Eye (tissue), 1 donor: ENCODE data around the gene CCSER1.
"Not testable (repeated sequence)": the region's sequence is repeated elsewhere in the genome, so short reads cannot be mapped to it uniquely, and the experiment has no call there.

Experiments used
- DNase-seq: peaks from one replicate; pipeline ENCODE4 v3.0.0-alpha.2; 2015

The CCSER1 gene

DNA sequence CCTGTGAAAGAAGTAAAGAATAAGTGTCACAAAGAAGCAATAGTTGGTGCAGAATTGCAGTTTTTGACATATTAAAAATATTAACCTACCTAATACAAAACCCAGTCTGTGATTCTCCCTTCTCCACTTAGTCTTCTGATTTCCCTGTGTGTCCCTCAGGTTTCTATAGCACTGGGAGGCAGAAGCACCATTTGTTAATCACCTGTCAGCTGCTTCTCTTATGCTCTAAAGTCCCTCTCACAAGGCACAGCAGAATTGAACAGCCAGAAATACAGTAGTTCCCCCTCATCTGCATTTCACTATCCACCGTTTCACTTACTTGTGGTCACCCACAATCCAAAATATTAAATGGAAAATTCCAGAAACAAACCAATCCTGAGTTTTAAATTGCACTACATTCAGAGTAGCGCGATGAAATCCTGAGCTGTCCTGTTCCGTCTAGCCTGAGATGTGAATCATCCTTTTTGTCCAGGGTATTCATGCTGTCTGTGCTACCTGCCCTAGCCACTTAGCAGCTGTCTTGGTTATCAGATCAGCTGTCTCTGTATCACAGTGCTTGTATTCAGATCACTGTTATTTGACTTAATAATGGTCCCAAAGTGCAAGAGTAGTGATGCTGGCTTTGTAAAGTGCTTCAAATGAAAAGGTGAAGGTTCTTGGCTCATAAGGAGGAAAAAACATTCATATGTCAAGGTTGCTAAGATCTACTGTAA, 1192.5 kb downstream of the CCSER1 start:
- no peak for DNase-seq

DNA sequence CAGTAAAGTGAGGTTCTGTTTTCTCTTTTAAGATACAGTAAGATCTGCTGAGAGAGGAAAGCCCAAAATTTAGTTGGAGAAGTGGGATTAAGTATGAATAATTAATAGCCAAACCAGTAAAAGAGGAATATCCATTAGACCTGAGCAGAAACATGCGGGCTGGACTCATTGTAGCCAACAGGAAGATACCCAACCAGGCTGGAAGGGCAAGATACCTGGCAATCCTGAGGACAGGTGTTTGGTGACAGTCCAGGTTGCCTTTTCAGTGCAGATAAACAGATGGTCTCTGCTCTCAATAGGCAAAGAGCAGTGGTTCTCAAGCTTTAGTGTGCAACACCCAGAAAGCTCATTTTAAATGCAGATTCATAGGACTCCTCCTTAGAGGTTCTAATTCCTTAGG, 1195.8 kb downstream of the CCSER1 start:
- no peak for DNase-seq

DNA sequence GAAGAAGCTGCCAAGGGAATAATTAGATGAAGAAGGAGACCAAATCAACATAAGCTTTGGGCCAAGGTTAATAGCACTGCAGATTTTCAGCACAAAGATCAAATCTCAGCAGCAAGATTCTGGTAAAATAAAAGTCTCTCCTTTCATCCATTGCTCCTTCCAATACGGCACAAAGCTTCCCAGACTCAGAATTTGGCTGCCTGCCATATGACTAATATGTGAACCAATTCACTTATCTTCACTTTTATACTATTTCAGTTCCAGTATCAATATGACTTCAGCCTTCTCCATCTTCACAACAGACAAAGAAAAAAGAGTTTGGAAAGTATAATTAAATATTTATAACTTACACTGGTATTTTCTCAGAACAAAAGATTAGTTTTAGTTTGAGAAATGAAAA, 1198.3 kb downstream of the CCSER1 start:
- DNase-seq = peak; percentile 25

DNA sequence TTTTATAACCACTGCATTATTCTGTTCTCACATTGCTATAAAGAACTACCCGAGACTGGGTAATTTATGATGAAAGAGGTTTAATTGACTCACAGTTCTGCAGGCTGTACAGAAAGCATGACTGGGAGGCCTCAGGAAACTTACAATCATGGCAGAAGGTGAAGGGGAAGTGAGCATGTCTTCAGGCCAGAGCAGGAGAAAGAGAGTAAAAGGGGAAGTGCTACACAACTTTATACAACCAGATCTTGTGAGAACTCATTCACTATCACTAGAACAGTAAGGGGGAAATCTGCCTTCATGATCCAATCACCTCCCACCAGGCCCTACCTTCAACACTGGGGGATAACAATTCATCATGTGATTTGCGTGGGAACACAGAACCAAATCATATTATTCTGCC, 1199.0 kb downstream of the CCSER1 start:
- DNase-seq = not testable (repeated sequence)

GRCh38 chr4:91330555-91331137, 1203.5 kb downstream of the CCSER1 start:
- DNase-seq = no peak

DNA sequence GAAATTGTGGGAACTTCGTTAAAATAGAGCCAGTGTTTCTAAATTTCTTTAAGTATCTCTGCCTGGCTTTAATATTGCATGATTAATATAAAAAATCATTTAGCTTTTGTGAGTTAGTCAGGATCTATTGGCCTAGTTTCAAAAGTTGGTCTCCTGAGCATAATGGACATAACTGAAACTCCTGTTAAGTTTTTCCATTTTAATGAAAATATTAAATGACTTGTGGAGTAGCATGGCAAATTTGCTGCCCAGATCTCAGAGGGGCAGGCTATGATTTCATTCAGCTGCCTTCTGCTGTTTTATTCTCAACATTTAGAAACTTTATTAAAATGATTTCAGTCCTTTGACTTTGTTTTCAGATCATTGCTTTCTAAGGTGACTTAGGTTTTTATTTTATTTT, 1213.6 kb downstream of the CCSER1 start:
- DNase-seq = no peak

GRCh38 chr4:91345632-91346031, 1218.4 kb downstream of the CCSER1 start:
- no peak for DNase-seq

DNA sequence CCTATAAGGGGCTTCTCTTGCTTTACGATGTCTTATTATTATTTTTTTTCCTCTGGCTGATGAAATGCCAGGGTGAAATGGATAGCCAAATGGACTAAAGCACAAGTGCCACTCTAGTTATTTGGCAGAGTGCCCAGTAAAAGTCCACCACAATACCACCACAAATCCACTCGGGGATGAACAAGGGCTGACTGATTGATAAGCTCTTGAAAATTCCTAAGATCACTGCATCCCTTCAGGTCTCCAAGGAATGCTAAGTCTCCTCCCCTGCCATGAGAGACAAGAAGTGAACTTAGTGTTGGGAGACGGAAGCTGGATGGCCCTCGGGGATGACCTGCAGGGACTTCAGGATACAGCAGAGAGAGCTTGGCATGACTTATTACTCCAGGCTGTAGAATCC, 1229.3 kb downstream of the CCSER1 start:
- not testable (repeated sequence) for DNase-seq

DNA sequence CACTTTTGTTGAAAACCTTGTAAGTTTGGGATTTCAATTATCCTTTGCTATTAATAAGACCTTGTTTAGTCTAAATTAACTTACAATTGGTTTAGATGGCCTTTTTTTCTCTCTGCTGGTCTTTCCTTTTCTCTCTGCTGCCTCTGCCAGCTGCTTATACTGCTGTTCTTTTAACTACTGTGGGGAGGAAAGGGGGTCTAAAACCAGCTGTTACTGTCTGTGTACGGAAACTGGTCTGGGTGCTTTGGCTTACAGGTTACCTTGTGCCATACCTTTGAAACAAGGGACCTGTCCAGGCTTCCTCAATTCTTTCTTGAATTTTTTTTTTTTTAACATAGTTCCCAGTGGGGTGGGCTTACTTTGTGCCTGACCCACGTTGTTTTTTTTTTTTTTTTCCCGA, 1230.8 kb downstream of the CCSER1 start:
- not testable (repeated sequence) for DNase-seq

DNA sequence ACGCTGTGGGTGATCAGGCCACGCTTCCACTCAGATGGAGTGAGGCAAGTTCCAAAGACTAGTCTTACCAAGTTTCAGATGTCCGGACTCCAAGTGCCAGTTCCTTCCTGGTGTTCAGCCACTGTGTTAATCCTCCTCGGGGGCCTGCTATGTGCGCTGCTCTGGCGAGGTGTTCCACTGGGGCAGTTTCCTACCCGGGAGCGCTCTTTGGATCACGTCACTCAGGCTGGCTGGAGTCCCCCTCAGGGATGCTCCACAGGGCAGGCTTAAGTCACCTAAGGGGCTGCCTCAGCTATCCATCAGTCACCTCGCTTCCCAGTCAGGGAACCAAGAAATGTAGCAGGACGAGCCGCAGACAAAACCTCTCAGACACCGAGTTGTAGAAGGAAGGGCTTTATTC, 1231.4 kb downstream of the CCSER1 start:
- DNase-seq = not testable (repeated sequence)

DNA sequence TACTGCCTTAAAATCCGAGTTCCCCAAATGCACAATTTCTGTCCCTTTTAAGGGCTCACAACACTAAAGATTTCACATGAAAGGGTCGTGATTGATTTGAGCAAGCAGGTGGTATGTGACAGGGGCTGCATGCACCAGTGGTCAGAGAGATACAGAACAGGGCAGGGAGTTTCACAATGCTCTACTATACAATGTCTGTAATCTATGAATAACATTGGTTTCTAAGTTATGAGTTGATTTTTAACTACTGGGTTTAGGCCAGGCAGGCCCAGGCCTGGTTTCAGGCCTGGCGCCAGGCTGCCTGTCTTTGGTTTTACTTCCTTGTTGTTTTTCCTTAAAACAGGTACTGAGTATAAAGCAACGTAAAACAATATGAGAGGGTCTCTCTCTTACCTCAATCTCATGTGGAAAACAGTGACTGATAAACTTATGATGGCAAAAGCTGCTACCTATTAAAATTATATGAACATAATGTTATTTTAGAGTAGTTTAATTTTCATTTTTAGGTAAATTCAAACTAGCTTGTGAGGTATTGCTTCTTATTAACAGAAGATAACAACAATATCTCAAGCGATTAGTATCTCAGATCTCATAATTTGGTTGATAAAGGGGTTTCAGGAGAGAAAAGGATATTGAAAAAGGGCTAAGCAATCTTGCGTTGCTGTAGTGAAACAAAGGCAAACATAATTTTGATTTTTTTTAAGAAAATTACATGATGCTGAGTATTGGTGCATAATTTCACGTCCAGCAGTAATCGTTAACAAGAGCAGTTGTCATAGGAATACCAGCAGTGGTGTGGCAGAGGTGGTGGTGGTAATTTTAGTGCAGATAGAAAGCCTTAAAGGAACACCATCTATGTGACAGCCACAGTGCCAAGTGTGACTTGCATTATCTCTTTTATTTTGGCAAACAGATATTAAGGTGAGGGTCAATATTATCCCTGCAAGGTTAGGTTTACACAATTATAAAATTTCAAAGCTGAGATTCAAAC, 1232.1 kb downstream of the CCSER1 start:
- no peak for DNase-seq

- no peak for DNase-seq
These were observed 1234.9 kb downstream of the CCSER1 start for GRCh38 chr4:91362125-91362524.

GRCh38 chr4:91366554-91366953, 1239.4 kb downstream of the CCSER1 start:
- no peak for DNase-seq

DNA sequence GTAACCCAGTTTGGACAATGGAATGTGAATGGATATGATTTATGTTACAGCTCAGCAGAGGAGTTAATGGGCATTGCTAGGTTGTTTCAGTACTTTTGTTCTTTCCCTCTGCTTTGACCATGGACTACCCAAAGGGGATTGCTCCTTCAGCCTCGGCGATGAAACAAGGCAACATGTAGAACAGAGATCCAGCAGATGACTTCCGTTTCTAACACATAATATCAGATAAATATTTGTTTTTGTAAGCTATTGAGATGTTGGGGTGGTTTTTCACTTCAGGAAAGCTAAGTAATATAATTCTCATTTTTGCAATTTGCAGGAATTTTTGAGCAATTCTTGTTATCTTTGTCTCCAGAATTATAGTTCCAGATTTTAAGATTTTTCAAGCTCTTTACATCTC, 1241.9 kb downstream of the CCSER1 start:
- no peak for DNase-seq

DNA sequence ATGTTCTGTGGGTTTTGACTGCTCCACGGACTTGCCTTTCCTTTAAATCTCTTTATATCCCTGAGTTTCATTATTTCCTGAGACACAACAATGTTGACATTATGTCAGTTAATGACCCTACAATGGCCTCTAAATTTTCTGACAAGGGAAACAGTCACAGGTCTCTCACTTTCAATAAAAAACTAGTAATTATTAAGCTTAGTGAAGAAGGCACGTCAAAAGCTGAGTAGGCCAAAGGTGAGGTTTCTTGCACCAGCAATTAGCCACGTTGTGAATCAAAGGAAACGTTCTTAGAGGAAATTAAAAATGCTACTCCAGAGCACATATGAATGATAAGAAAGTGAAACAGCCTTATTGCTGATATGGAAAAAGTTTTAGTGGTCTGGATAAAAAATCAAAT, 1246.4 kb downstream of the CCSER1 start:
- DNase-seq = no peak

GRCh38 chr4:91405431-91405830, 1278.2 kb downstream of the CCSER1 start:
- not testable (repeated sequence) for DNase-seq

- no peak for DNase-seq
These were observed 1294.8 kb downstream of the CCSER1 start for GRCh38 chr4:91422011-91422410.

DNA sequence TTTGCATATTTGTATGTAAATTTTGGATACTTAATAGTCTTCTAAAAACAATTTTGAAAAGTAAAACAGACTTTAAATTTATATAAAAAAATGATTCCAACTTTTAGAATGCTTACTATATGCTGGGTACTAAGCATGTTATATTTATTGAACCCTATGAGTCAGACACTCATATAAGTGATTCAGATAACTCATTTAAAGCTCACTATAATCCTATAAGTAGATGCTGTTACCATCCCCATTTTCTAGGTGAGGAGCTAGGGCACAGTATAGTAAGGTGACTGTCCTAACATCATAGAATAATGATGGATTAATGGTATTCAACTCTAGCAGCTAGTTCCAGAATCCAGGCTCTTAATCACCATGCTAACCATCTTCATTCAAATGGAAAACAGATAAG, 1299.5 kb downstream of the CCSER1 start:
- no peak for DNase-seq

- DNase-seq = no peak
These were observed 1300.0 kb downstream of the CCSER1 start for GRCh38 chr4:91427171-91427570.

GRCh38 chr4:91434631-91435030, 1307.4 kb downstream of the CCSER1 start:
- no peak for DNase-seq

DNA sequence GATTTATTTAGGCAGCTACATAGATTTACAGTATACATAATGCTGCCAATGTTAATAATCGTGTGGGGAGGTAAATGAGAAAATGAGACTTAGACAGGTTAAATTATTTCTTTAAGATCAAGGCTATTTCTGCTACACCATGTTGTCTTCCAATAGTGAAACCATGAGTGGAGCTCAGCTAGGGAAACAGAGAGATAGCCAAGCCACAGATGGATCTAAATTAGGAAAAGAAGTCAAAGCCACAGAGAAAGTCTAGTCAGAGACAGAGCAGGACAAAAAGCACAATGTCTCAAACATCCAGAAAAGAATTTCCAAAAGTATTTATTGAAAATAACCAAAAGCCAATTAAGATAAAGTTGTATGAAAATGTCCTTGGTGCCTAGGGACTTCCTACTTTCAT, 1309.4 kb downstream of the CCSER1 start:
- DNase-seq = no peak

GRCh38 chr4:91447168-91447567, 1320.0 kb downstream of the CCSER1 start:
- no peak for DNase-seq

GRCh38 chr4:91448668-91449330, 1321.6 kb downstream of the CCSER1 start:
- DNase-seq = no peak
